GM23338 (cell line): Measurements from ENCODE around the gene DHRS12.
A peak's percentile ranks its signal among the peaks of the same experiment; 100 is the strongest.

Source experiments
- JUNB ChIP-seq: IDR thresholded peaks from one replicate; pipeline ENCODE4 v1.6.1; 2016; ENCODE audit warnings: antibody characterized with exemption; ENCODE audit not compliant: unreplicated experiment
- NANOG ChIP-seq: IDR thresholded peaks from 2 replicates; pipeline ENCODE4 v1.6.1; 2016; ENCODE audit warnings: antibody characterized with exemption, borderline replicate concordance
- TF ChIP-seq, protein P1 (sequence below), 2 experiments: fragments of 200-600 bp in 1 of 2; sonication (generic) in 1 of 2; conservative IDR thresholded peaks; 2 replicates each; pipeline versions ENCODE4 v1.5.1 to v1.6.1; 2016 to 2017; ENCODE audit warnings: antibody characterized with exemption in 2 of 2, low read depth in 2 of 2, mild to moderate bottlenecking in 2 of 2, moderate library complexity in 1 of 2

GRCh38 chr13:51797664-51798488, 6.1 kb downstream of the DHRS12 start:
- no peak for TF ChIP-seq NANOG
- TF ChIP-seq, protein P1, sequence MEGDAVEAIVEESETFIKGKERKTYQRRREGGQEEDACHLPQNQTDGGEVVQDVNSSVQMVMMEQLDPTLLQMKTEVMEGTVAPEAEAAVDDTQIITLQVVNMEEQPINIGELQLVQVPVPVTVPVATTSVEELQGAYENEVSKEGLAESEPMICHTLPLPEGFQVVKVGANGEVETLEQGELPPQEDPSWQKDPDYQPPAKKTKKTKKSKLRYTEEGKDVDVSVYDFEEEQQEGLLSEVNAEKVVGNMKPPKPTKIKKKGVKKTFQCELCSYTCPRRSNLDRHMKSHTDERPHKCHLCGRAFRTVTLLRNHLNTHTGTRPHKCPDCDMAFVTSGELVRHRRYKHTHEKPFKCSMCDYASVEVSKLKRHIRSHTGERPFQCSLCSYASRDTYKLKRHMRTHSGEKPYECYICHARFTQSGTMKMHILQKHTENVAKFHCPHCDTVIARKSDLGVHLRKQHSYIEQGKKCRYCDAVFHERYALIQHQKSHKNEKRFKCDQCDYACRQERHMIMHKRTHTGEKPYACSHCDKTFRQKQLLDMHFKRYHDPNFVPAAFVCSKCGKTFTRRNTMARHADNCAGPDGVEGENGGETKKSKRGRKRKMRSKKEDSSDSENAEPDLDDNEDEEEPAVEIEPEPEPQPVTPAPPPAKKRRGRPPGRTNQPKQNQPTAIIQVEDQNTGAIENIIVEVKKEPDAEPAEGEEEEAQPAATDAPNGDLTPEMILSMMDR (conservative IDR thresholded peaks at IDR 0.05; ENCODE audit: low read depth in 2 of 2): peak; percentile 65 to 86
- no peak for TF ChIP-seq JUNB
